Activated CD4-positive, alpha-beta T cell treated with anti-CD3 and anti-CD28 coated beads, Interleukin-10, Interleukin-2, amounts not matched to agents 100 ng/mL and 50 ng/mL, durations not matched to agents 16 hours and 8 hours (primary cell): ENCODE results near the gene ATP7B.
"Not testable (repeated sequence)": the region's sequence is repeated elsewhere in the genome, so short reads cannot be mapped to it uniquely, and the experiment has no call there.

Source experiments
- DNase-seq: peaks from one replicate; pipeline ENCODE4 v3.0.0-alpha.2; 2020

ATP7B gene

GRCh38 chr13:52005841-52006522 is 5.3 kb downstream of the ATP7B start:
- no peak for DNase-seq

DNA sequence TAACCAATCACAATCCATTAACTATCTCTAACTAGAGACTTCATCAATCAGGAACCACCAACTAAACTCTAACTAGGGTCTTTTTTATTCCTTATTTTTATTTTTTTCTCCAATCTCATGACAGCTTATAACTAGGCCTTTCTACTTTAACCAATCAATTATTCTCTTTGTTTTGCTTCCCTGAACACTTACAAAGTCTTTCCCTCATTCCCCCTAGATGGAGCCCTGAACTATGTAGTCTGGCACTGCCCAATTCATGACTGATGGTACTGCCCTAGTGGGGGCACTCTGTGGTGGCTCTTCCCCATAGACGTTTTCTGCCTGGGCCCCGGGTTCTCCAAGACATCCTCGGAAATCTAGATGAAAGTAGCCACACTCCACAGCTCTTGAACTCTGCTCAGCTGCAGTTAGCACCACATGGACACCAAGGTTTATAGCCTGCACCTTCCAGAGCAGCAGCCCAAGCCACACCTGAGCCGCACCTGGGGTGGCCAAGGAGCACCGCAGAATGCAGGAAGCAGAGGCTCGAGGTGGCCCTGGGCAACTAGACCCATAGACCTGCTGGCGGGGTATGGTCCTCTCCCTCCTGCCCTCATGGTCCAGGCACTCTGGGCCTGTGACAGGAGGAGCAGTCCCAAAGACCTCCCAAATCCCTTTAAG is 6.6 kb downstream of the ATP7B start:
- DNase-seq: no peak

- DNase-seq: no peak
These were observed 7.7 kb downstream of the ATP7B start for GRCh38 chr13:52003541-52003940.

DNA sequence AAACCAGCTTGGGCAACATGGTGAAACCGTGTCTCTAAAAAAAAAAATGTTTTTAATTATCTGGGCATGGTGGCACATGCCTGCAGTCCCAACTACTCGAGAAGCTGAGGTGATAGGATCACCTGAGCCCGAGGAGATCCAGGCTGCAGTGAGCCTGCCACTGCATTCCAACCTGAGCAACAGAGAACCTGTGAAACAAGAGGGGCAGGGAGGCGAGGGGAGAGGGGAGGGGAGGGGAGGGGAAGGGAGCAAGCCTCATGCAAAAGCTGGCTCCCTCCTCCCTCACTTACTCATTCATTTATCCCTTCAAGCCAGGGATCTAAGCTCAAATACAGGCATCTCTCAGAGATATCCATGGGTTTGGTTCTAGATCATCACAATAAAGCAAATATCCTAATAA is 8.9 kb downstream of the ATP7B start:
- no peak for DNase-seq

DNA sequence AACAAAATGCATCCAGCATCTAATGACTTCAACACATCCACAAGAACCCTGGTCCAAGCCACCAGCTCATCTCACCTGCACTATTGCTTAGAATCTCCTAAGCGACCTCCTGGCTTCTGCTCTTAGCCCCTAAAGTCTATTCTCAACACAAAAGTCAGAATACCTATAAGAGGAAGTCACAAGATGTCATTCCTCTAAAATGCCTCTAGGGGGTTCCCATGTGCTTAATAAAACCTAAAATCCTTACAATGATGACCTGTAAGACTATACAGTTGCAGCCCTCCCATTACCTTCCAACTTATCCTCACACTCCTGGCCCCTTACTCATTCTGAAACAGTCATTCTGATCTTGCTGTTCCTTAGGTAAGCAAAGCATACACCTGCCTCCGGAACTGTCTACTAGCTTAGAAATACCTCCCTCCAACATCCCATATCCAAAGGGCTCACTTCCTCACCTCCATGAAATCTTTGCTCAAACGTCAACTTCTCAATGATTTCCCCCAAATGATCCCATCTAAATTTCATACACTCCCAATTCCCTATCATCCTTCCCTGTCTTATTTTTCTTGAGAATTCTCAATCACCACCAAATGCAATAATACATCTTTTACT is 10.0 kb downstream of the ATP7B start:
- DNase-seq: peak; percentile 49

- DNase-seq: no peak
These were observed 11.3 kb downstream of the ATP7B start for GRCh38 chr13:51999921-52000320.

- no peak for DNase-seq
These were observed 11.7 kb downstream of the ATP7B start for GRCh38 chr13:51999510-51999911.

- no peak for DNase-seq
These were observed 12.3 kb downstream of the ATP7B start for GRCh38 chr13:51998723-51999509.

DNA sequence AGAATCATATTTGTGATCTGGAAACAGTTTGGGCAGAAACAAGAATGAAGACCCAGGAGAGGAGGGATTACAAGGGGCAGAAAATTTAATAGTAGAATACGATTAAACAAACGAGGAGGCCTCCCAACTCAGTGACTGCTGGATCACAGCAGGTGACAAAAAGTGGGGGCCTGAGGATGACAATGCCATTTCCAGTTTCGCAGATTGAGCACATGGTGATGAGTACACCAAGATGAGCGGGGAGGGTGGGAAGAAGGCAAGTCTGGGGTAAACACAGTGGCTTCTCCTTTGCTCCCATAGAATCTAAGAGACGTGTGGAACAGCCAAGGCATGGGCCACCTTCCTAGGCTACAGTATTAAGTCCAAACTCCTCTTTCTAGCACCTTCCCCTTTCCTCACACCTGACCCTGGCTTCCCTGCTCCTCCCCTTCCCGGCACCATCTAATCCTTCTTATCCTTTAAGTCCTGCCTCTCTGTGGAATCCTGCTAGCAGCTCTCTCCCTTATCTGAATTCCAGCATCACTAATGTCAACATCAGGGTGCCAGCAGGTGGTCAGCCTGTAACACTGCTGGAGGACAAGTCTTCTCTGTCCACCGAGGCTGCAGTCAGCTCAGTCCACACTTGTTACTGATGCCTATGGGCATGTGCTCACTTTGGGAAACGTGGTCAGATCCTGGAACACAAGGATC is 13.5 kb downstream of the ATP7B start:
- DNase-seq: no peak

DNA sequence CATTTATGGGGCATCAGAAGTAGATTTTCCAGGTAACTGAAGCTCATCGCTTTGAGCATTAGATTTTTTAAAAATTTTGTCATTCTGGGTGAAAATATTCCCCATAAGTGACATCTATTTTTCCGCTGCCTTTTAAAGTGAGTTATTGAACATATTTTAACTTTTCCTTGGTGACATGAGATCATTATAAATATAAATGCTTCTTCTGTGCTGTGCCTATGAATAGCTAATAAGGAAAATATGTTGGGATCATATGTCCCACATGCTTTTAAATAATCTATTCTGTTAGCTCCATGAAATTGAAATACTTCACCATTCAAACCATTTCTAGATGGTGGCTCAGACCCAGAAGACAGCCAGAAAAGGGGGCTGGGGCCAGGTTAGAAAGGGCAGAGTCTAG is 14.1 kb downstream of the ATP7B start:
- DNase-seq: no peak

DNA sequence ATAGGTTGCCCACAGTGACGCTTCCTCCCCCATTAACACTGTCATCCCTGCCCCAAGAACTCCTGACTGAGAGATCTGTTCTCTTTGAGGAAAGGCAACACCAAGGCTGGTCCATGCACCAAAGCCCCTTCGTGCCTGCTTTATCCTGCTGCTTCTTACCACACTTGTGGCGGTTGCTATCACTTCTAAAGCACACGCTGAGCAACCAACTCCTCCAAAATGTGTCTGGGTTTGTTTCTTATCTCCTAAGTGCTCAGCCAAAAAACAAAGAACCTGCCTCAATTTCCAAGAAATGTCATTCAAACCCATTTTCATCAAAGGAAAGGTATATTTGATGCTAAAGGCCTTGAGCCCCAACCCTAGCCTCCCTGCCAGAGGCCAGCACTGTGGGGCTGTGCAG is 14.6 kb downstream of the ATP7B start:
- DNase-seq: no peak

DNA sequence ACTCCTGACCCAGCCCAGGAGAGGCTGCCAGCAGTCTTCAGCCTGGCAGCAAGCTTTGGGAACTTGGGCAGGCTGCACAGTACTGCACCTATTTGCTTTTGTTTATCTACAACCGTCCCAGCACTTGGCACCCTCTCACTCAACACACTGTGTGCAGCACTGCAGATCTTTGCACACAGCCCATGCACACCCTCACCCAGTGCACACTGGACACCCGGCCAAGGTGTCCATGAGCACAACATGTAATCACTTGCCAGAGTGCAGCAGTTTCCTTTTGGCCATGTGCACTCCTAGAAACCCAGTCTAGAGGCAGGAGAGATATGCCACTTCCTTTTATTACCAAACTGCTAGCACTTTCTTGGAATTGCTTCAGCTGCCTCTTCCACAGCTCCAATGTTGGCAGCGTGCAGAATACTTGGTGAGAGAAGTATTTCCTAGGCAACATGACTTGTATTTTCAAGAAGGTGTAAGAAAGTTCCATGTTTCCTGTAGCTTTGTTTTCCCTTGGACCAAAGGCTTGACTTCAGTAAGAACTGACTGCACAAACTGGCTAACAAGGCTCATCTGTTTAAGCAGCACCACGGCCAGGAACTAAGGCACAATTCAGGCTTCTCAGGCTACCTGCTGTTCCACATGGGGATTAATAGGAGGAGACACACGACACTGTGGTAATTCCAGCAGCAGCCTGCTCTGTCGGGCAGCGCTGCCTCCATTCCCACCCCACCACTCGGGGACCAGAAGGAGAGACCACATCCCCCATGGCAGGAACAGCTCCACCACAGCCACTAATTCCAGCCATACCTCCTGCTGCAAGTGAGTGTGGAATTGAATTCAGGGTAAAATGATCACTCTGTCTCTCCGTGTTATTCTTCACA is 15.3 kb downstream of the ATP7B start:
- no peak for DNase-seq

DNA sequence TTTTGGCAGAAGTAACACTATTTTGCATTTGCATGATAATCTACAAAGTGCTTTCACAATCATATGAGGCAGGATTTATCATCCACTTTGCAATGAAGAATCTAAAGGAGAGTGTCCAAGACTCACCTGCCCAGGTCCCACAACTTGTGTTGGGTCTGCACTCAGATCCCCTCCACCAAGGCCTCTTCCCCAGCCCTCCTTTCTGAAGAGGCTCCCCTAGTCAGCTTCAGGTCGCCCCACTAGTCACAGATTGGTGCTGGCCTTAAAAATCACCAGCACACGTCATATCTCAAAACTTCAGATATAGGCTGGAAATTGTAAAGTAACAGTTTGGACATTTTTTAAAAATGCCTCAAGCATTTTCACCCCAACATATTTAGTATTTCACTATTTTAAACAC is 17.5 kb downstream of the ATP7B start:
- DNase-seq: no peak

GRCh38 chr13:51988988-51989618 is 22.1 kb downstream of the ATP7B start:
- DNase-seq: no peak

GRCh38 chr13:51984904-51985303 is 26.3 kb downstream of the ATP7B start:
- DNase-seq: not testable (repeated sequence)

GRCh38 chr13:51983292-51983691 is 28.0 kb downstream of the ATP7B start:
- DNase-seq: not testable (repeated sequence)

GRCh38 chr13:51981355-51981754 is 29.9 kb downstream of the ATP7B start:
- no peak for DNase-seq

- no peak for DNase-seq
These were observed 30.3 kb downstream of the ATP7B start for GRCh38 chr13:51980908-51981307.

- DNase-seq: no peak
These were observed 32.3 kb downstream of the ATP7B start for GRCh38 chr13:51978796-51979556.

DNA sequence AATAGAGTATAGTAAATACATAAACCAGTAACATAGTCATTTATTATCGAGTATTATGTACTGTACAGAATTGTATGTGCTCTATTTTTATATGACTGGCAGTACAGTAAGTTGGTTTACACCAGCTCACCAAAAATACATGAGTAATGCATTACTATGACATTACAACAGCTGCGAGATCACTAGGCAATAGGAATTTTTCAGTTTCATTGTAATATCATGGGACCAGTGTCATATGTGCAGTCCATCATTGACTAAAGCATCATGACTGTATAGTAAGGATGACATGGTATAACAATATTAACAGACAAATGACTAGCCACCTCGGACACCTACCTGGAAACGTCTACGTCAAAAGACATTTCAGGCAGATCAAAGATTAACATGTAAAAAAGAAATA is 33.6 kb downstream of the ATP7B start:
- DNase-seq: no peak

GRCh38 chr13:51976890-51977289 is 34.4 kb downstream of the ATP7B start:
- no peak for DNase-seq
